ENCODE data around the gene PPP1R10. TPM values are rescaled to one million over a fixed set of nuclear protein-coding genes. Genes with fewer than 3 reads are reported as not detected.

PPP1R10 gene
- total RNA-seq, 1 experiment from 2014 or later = 119 TPM

- no peaks in the 10 kb centered on the region for H3K9me3 Mint-ChIP-seq (ENCODE audit: low read depth, unreplicated experiment)
- peak; percentile 90 for DNase-seq
- no TSS peak for BruUV-seq (replicated peaks)
- H3K27me3 Mint-ChIP-seq (ENCODE audit: unreplicated experiment) = no peaks in the 10 kb centered on the region
- peaks cover 25% of the 10 kb centered on the region for H3K4me1 Mint-ChIP-seq (ENCODE audit: low read depth, unreplicated experiment)
- peaks cover 56% of the 10 kb centered on the region for H3K36me3 Mint-ChIP-seq (ENCODE audit: insufficient read depth, unreplicated experiment)
- H3K27ac Mint-ChIP-seq (ENCODE audit: unreplicated experiment) = peak within 1 kb of the TSS; percentile 97
- TF ChIP-seq CTCF (IDR thresholded peaks at IDR 0.05; ENCODE audit: unreplicated experiment) = no peak
- intact Hi-C loops (cut with micrococcal nuclease; ENCODE audit: unreplicated experiment) = no loop called here
- H3K4me3 Mint-ChIP-seq (ENCODE audit: low read depth, unreplicated experiment) = peak within 1 kb of the TSS; percentile 91
- CTCF ChIA-PET = interaction anchor here (0.5 to 2.8 kb wide), 4 partner anchors 12 to 34 kb away, joined by 4 to 8 read pairs (median 4); partner anchors contain the start of gene ABCF1
These were observed 59.9 kb downstream of the PPP1R10 start, which contains the start of gene PRR3 for GRCh38 chr6:30556906-30557682. TSS of gene PRR3 (plus strand) at chr6:30557295. CDS start at chr6:30557345, 50 bp downstream.

GRCh38 chr6:30556066-30556905 lies 60.8 kb downstream of the PPP1R10 start, which contains the start of gene GNL1:
TSS of gene GNL1 (minus strand) at chr6:30556489. CDS start at chr6:30556203, 286 bp downstream.
- Mint-ChIP-seq H3K4me1 (ENCODE audit: low read depth, unreplicated experiment) (peaks cover 25% of the 10 kb centered on the region), H3K4me3 (ENCODE audit: low read depth, unreplicated experiment) (peak within 1 kb of the TSS; percentile 91), H3K36me3 (ENCODE audit: insufficient read depth, unreplicated experiment) (peaks cover 58% of the 10 kb centered on the region), H3K27me3 (ENCODE audit: unreplicated experiment) (no peaks in the 10 kb centered on the region), H3K27ac (ENCODE audit: unreplicated experiment) (peak within 1 kb of the TSS; percentile 97), H3K9me3 (ENCODE audit: low read depth, unreplicated experiment) (no peaks in the 10 kb centered on the region)
- TF ChIP-seq CTCF (IDR thresholded peaks at IDR 0.05; ENCODE audit: unreplicated experiment) = no peak
- DNase-seq = peak; percentile 99
- no TSS peak for BruUV-seq (replicated peaks)
- intact Hi-C loops (cut with micrococcal nuclease; ENCODE audit: unreplicated experiment) = no loop called here
- CTCF ChIA-PET = interaction anchor here (1.1 to 2.8 kb wide), 3 partner anchors 12 to 15 kb away, joined by 4 to 8 read pairs (median 5); partner anchors contain the start of gene ABCF1

GRCh38 chr6:30555816-30556065 lies 61.3 kb downstream of the PPP1R10 start:
- Mint-ChIP-seq H3K27ac (ENCODE audit: unreplicated experiment) (peak overlapping the region; percentile 97), H3K36me3 (ENCODE audit: insufficient read depth, unreplicated experiment) (peaks cover 62% of the 10 kb centered on the region), H3K4me3 (ENCODE audit: low read depth, unreplicated experiment) (peak overlapping the region; percentile 91), H3K9me3 (ENCODE audit: low read depth, unreplicated experiment) (no peaks in the 10 kb centered on the region), H3K27me3 (ENCODE audit: unreplicated experiment) (no peaks in the 10 kb centered on the region), H3K4me1 (ENCODE audit: low read depth, unreplicated experiment) (peaks cover 25% of the 10 kb centered on the region)
- TF ChIP-seq CTCF (IDR thresholded peaks at IDR 0.05; ENCODE audit: unreplicated experiment) = no peak
- no TSS peak for BruUV-seq (replicated peaks)
- intact Hi-C loops (cut with micrococcal nuclease; ENCODE audit: unreplicated experiment) = no loop called here
- CTCF ChIA-PET = interaction anchor here (1.5 to 2.8 kb wide), 2 partner anchors 14 to 15 kb away, joined by 5 to 8 read pairs; partner anchors contain the start of gene ABCF1
- no peak for DNase-seq

GRCh38 chr6:30554962-30555815 lies 61.9 kb downstream of the PPP1R10 start:
- H3K4me3 Mint-ChIP-seq (ENCODE audit: low read depth, unreplicated experiment) = peak overlapping the region; percentile 91
- intact Hi-C loops (cut with micrococcal nuclease; ENCODE audit: unreplicated experiment) = no loop called here
- H3K4me1 Mint-ChIP-seq (ENCODE audit: low read depth, unreplicated experiment) = peaks cover 25% of the 10 kb centered on the region
- H3K9me3 Mint-ChIP-seq (ENCODE audit: low read depth, unreplicated experiment) = no peaks in the 10 kb centered on the region
- TF ChIP-seq CTCF (IDR thresholded peaks at IDR 0.05; ENCODE audit: unreplicated experiment) = no peak
- CTCF ChIA-PET = interaction anchor here (1.5 to 2.8 kb wide), 2 partner anchors 14 to 16 kb away, joined by 5 to 8 read pairs; partner anchors contain the start of gene ABCF1
- peak; percentile 21 for DNase-seq
- peaks cover 67% of the 10 kb centered on the region for H3K36me3 Mint-ChIP-seq (ENCODE audit: insufficient read depth, unreplicated experiment)
- no TSS peak for BruUV-seq (replicated peaks)
- no peaks in the 10 kb centered on the region for H3K27me3 Mint-ChIP-seq (ENCODE audit: unreplicated experiment)
- peak overlapping the region; percentile 97 for H3K27ac Mint-ChIP-seq (ENCODE audit: unreplicated experiment)

Data from Calu3 (cell line).